ENCODE results near the gene CRBN.

DNA sequence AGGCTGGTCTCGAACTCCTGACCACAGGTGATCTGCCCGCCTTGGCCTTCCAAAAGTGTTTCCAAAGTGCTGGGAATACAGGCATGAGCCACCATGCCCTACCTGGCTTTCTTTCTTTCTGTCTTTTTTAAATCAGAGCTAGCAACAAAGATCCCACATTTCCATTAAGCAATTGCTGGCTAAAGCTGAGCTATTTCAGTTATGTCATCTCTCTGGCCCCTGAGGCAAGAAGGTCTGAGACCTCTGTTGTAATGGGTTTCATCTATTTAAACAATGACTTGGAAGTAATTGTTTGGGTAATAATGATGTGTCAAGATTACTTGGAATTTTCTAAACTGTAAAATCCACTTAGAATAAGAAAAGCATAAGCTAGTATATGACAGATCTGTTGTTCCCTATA, 30.2 kb upstream of the CRBN start:
- TF ChIP-seq POLR2A (IDR thresholded peaks at IDR 0.05; ENCODE audit: low read depth, low read length) (no peak), POLR2AphosphoS5 (IDR thresholded peaks at IDR 0.05; ENCODE audit: low read depth, low read length) (no peak), SPI1 (IDR thresholded peaks at IDR 0.05; ENCODE audit: low read depth, low read length) (no peak), TAF1 (IDR thresholded peaks at IDR 0.05; ENCODE audit: low read depth, low read length) (no peak), POU2F2 (IDR thresholded peaks at IDR 0.05; ENCODE audit: low read depth, low read length) (no peak), PAX5 (IDR thresholded peaks at IDR 0.05; ENCODE audit: insufficient read depth, low read length, severe bottlenecking) (no peak)
